H1 (cell line): ENCODE results near the gene IL1RL1. TPM values are rescaled to one million over a fixed set of nuclear protein-coding genes. Genes with fewer than 3 reads are reported as not detected.

Experiments
- ATF3 ChIP-seq: IDR thresholded peaks from 2 replicates; pipeline ENCODE4 v1.6.1; 2011; ENCODE audit warnings: low read depth, mild to moderate bottlenecking, low read length; ENCODE audit not compliant: insufficient read depth
- POLR2AphosphoS5 ChIP-seq: IDR thresholded peaks from 2 replicates; pipeline ENCODE4 v1.6.1; 2011; ENCODE audit warnings: low read depth, low read length
- polyA plus RNA-seq, 7 experiments: library from polyadenylated mRNA; depleted of rRNA in 3 of 7; stranded (reverse) in 5 of 7; unstranded in 2 of 7; fragments of >200 nt in 5 of 7; fragments of 200-250 nt in 2 of 7; gene quantifications; 1 replicate in 5 of 7; 2 replicates in 1 of 7; 4 replicates in 1 of 7; pipeline versions ENCODE4 v1.2.1 to v1.2.3, GENCODE V29; 2011 to 2013; ENCODE audit warnings: missing spikeins in 2 of 7, mixed read lengths in 2 of 7
- total RNA-seq: library from RNA; stranded (reverse); fragmentation: NEBNext Ultra II Directional; extraction: Animal tissue kit (Norgen Biotek cat#: 25700); gene quantifications from 2 replicates; pipeline ENCODE4 v1.2.1, GENCODE V29; 2021

IL1RL1 gene
- total and polyA plus RNA-seq, 2 of the 8 experiments (the other 6 are each of a cell fraction or from before 2014, with no cell fraction given), result not detected

GRCh38 chr2:102262216-102263129 is 48.9 kb upstream of the IL1RL1 start (continued):
- TF ChIP-seq ATF3 (no peak), POLR2AphosphoS5 (no peak)
